PC-3 (cell line): ENCODE data around the gene STXBP4.

Experiments used
- CTCF ChIP-seq: fragments of 300-600 bp; sonication (generic); conservative IDR thresholded peaks from 2 replicates; pipeline ENCODE4 v1.5.1; 2017; ENCODE audit warnings: antibody characterized with exemption, low read depth, mild to moderate bottlenecking, low read length
- EZH2 ChIP-seq: fragments of 300-600 bp; sonication (generic); IDR thresholded peaks from one replicate; pipeline ENCODE4 v1.6.1; 2017; ENCODE audit warnings: antibody characterized with exemption, mild to moderate bottlenecking, low read length; ENCODE audit not compliant: unreplicated experiment
- EZH2phosphoT487 ChIP-seq: fragments of 300-600 bp; sonication (generic); IDR thresholded peaks from 2 replicates; pipeline ENCODE4 v1.6.1; 2018; ENCODE audit warnings: mild to moderate bottlenecking, antibody characterized with exemption, low read length, borderline replicate concordance

GRCh38 chr17:54977744-54978143 is 9.2 kb downstream of the STXBP4 start:
- TF ChIP-seq CTCF (no peak), EZH2 (no peak), EZH2phosphoT487 (no peak)
